ENCODE results near the gene EGFR.

- TF ChIP-seq SNAI2 (CRISPR knock-in tag; IDR thresholded peaks at IDR 0.05) (no peak), GLIS3 (CRISPR knock-in tag; IDR thresholded peaks at IDR 0.05) (no peak), ARNTL (CRISPR knock-in tag; IDR thresholded peaks at IDR 0.05; ENCODE audit: borderline replicate concordance, low read depth) (no peak), ZNF70 (CRISPR knock-in tag; IDR thresholded peaks at IDR 0.05) (no peak), CREB5 (CRISPR knock-in tag; IDR thresholded peaks at IDR 0.05; ENCODE audit: low read depth) (no peak), POU6F1 (CRISPR knock-in tag; IDR thresholded peaks at IDR 0.05; ENCODE audit: borderline replicate concordance, low read depth) (no peak), ZNF565 (CRISPR knock-in tag; conservative IDR thresholded peaks at IDR 0.05; ENCODE audit: low read depth) (no peak)
- TF ChIP-seq, protein P1, sequence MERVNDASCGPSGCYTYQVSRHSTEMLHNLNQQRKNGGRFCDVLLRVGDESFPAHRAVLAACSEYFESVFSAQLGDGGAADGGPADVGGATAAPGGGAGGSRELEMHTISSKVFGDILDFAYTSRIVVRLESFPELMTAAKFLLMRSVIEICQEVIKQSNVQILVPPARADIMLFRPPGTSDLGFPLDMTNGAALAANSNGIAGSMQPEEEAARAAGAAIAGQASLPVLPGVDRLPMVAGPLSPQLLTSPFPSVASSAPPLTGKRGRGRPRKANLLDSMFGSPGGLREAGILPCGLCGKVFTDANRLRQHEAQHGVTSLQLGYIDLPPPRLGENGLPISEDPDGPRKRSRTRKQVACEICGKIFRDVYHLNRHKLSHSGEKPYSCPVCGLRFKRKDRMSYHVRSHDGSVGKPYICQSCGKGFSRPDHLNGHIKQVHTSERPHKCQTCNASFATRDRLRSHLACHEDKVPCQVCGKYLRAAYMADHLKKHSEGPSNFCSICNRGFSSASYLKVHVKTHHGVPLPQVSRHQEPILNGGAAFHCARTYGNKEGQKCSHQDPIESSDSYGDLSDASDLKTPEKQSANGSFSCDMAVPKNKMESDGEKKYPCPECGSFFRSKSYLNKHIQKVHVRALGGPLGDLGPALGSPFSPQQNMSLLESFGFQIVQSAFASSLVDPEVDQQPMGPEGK (CRISPR knock-in tag; IDR thresholded peaks at IDR 0.05; ENCODE audit: borderline replicate concordance), result no peak
- TF ChIP-seq, protein P2, sequence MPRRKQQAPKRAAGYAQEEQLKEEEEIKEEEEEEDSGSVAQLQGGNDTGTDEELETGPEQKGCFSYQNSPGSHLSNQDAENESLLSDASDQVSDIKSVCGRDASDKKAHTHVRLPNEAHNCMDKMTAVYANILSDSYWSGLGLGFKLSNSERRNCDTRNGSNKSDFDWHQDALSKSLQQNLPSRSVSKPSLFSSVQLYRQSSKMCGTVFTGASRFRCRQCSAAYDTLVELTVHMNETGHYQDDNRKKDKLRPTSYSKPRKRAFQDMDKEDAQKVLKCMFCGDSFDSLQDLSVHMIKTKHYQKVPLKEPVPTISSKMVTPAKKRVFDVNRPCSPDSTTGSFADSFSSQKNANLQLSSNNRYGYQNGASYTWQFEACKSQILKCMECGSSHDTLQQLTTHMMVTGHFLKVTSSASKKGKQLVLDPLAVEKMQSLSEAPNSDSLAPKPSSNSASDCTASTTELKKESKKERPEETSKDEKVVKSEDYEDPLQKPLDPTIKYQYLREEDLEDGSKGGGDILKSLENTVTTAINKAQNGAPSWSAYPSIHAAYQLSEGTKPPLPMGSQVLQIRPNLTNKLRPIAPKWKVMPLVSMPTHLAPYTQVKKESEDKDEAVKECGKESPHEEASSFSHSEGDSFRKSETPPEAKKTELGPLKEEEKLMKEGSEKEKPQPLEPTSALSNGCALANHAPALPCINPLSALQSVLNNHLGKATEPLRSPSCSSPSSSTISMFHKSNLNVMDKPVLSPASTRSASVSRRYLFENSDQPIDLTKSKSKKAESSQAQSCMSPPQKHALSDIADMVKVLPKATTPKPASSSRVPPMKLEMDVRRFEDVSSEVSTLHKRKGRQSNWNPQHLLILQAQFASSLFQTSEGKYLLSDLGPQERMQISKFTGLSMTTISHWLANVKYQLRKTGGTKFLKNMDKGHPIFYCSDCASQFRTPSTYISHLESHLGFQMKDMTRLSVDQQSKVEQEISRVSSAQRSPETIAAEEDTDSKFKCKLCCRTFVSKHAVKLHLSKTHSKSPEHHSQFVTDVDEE (CRISPR knock-in tag; IDR thresholded peaks at IDR 0.05), result no peak
Observed at GRCh38 chr7:54981913-54982312, 36.9 kb upstream of the EGFR start.

Data from SK-N-SH treated with all-trans-retinoic acid at 6 μM for 48 hours (cell line).